ENCODE data around the gene CORO7. TPM values are rescaled to one million over a fixed set of nuclear protein-coding genes. Genes with fewer than 3 reads are reported as not detected.
"Not testable (repeated sequence)": the region's sequence is repeated elsewhere in the genome, so short reads cannot be mapped to it uniquely, and the experiment has no call there.

The CORO7 gene
- total and polyA plus RNA-seq, 10 donors: 29.7 to 177 (median 117) TPM

DNA sequence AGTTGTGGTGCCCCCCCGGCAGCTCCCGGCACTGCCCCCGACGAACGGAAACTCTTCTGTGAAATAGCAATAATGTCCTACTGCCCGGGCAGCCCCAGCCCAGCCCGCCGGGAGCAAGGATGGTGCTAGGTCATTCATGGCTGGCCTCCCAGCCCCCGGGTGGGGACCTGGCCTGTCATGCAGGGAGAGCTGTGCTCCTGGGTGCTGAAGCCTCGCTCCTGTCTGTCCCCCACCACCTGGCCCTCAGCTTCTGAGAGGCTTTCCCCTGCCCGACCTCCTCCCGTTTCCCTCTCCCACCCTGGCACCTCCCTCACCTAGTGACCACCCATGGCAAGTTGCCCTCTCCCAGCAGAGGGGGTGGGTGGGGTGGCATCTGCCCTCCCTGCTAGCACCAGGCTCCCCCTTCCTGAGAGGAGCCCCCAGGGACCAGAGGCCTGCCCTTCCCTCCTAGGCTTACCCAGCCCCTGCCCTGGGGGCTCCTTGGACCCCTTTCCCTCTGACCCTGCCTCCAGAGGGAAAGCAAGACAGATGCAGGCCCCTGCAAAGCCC is 78.8 kb downstream of the CORO7 start:
- Histone ChIP-seq H3K27ac (no peak overlapping the region), H3K27me3 (replicated peaks in 1 of 7) (peaks cover 0 to 10% (median 0%) of the 10 kb centered on the region in 7 donors), H3K4me1 (peaks cover 0 to 17% (median 10%) of the 10 kb centered on the region in 6 donors), H3K9me3 (no peaks in the 10 kb centered on the region), H3K4me3 (no peak overlapping the region), H3K36me3 (peaks cover 0 to 88% (median 34%) of the 10 kb centered on the region in 6 donors)
- TF ChIP-seq POLR2A (IDR thresholded peaks at IDR 0.05) (no peak), POLR2AphosphoS5 (IDR thresholded peaks at IDR 0.05) (no peak)
- TF ChIP-seq, protein P1, sequence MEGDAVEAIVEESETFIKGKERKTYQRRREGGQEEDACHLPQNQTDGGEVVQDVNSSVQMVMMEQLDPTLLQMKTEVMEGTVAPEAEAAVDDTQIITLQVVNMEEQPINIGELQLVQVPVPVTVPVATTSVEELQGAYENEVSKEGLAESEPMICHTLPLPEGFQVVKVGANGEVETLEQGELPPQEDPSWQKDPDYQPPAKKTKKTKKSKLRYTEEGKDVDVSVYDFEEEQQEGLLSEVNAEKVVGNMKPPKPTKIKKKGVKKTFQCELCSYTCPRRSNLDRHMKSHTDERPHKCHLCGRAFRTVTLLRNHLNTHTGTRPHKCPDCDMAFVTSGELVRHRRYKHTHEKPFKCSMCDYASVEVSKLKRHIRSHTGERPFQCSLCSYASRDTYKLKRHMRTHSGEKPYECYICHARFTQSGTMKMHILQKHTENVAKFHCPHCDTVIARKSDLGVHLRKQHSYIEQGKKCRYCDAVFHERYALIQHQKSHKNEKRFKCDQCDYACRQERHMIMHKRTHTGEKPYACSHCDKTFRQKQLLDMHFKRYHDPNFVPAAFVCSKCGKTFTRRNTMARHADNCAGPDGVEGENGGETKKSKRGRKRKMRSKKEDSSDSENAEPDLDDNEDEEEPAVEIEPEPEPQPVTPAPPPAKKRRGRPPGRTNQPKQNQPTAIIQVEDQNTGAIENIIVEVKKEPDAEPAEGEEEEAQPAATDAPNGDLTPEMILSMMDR (IDR thresholded peaks at IDR 0.05 in 8 of 11, conservative IDR thresholded peaks at IDR 0.05 in 3 of 11): no peak
- 67 to 88% (median 85%) methylated on average over 4 to 12 of the region's 12 CpGs for WGBS, 5 donors
- DNase-seq: no peak
- intact Hi-C loops (cut with DNase I; ENCODE audit: low total_unique reads): no loop called here

DNA sequence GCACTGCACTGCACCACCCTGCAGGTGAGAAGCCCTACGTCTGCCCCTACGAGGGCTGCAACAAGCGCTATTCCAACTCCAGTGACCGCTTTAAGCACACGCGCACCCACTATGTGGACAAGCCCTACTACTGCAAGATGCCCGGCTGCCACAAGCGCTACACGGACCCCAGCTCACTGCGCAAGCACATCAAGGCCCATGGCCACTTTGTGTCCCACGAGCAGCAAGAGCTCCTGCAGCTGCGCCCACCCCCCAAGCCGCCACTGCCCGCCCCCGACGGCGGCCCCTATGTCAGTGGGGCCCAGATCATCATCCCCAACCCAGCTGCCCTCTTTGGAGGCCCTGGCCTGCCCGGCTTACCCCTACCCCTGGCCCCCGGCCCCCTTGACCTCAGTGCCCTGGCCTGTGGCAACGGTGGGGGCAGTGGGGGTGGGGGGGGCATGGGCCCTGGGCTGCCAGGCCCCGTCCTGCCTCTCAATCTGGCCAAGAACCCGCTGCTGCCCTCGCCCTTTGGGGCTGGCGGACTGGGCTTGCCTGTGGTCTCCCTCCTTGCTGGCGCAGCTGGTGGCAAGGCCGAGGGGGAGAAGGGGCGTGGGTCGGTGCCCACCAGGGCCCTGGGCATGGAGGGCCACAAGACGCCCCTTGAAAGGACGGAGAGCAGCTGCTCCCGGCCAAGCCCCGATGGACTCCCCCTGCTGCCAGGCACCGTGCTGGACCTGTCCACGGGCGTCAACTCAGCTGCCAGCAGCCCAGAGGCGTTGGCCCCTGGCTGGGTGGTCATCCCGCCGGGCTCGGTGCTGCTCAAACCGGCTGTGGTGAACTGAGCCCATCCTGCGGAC is 79.5 kb downstream of the CORO7 start:
- Histone ChIP-seq H3K4me3 (no peak overlapping the region), H3K36me3 (peaks cover 0 to 87% (median 34%) of the 10 kb centered on the region in 6 donors), H3K27ac (no peak overlapping the region), H3K4me1 (peaks cover 0 to 17% (median 10%) of the 10 kb centered on the region in 6 donors), H3K9me3 (no peaks in the 10 kb centered on the region), H3K27me3 (replicated peaks in 1 of 7) (peaks cover 0 to 12% (median 0%) of the 10 kb centered on the region in 7 donors)
- DNase-seq: no peak
- TF ChIP-seq POLR2A (IDR thresholded peaks at IDR 0.05) (no peak), POLR2AphosphoS5 (IDR thresholded peaks at IDR 0.05) (peak in 1 of 3 donors; percentile 36)
- TF ChIP-seq, protein P1 (IDR thresholded peaks at IDR 0.05 in 8 of 11, conservative IDR thresholded peaks at IDR 0.05 in 3 of 11): no peak
- WGBS, 5 donors: 90 to 95% (median 92%) methylated on average over 5 to 41 of the region's 41 CpGs
- intact Hi-C loops (cut with DNase I; ENCODE audit: low total_unique reads): no loop called here

DNA sequence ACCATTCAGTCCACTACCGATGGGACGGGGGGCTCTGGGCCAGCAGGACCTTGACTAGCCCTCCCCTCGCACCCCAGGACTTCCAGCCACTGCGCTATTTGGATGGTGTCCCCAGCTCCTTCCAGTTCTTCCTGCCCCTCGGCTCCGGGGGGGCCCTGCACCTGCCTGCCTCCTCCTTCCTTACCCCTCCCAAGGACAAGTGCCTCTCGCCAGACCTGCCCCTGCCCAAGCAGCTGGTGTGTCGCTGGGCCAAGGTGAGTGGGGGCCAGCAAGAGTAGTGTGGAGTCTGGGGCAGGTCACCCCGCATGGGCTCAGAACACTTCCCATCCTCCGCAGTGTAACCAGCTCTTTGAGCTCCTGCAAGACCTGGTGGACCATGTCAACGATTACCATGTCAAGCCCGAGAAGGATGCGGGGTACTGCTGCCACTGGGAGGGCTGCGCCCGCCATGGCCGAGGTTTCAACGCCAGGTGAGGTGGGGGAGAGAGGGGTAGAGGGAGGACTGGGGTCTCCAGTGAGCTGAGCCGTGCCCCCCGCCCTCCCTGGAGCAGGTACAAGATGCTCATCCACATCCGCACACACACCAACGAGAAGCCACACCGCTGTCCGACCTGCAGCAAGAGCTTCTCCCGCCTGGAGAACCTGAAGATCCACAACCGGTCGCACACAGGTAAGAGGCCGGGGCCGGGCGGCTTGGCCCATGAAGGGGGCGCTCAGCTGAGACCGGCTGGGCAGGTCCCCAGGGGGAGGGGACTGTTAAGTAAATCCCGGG is 81.5 kb downstream of the CORO7 start:
- Histone ChIP-seq H3K9me3 (no peaks in the 10 kb centered on the region), H3K4me3 (no peak overlapping the region), H3K36me3 (peaks cover 0 to 67% (median 22%) of the 10 kb centered on the region in 6 donors), H3K27ac (no peak overlapping the region), H3K27me3 (replicated peaks in 1 of 7) (peaks cover 0 to 12% (median 0%) of the 10 kb centered on the region in 7 donors), H3K4me1 (peaks cover 0 to 18% (median 12%) of the 10 kb centered on the region in 6 donors)
- 87 to 94% (median 87%) methylated on average over 17 to 32 of the region's 32 CpGs for WGBS, 5 donors
- TF ChIP-seq POLR2AphosphoS5 (IDR thresholded peaks at IDR 0.05) (peak in 1 of 3 donors; percentile 25), POLR2A (IDR thresholded peaks at IDR 0.05) (no peak)
- TF ChIP-seq, protein P1 (IDR thresholded peaks at IDR 0.05 in 8 of 11, conservative IDR thresholded peaks at IDR 0.05 in 3 of 11): no peak
- intact Hi-C loops (cut with DNase I; ENCODE audit: low total_unique reads): loop anchor here (5.0 kb wide), 1 partner anchor 48 kb away; no protein-coding TSS in a partner anchor
- no peak for DNase-seq

DNA sequence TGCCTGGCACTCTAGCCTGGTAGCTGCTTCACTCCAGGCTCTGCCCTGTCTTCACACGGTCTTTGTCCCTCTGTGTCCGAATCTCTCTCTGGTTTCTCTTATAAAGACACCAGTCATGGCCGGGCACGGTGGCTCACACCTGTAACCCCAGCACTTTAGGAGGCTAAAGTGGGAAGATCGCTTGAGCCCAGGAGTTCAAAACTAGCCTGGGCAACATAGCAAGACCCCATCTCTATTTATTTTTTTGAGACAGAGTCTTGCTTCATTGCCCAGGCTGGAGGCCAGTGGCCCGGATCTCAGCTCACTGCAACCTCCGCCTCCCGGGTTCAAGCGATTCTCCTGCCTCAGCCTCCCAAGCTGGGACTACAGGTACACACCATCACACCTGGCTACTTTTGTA is 82.7 kb downstream of the CORO7 start:
- not testable (repeated sequence) for H3K4me3 ChIP-seq, DNase-seq, H3K9me3 ChIP-seq, H3K27ac ChIP-seq
- H3K27me3 ChIP-seq (replicated peaks in 1 of 7): peaks cover 0 to 14% (median 0%) of the 10 kb centered on the region in 7 donors
- H3K36me3 ChIP-seq: peaks cover 0 to 55% (median 13%) of the 10 kb centered on the region in 6 donors
- H3K4me1 ChIP-seq: peaks cover 9 to 20% (median 18%) of the 10 kb centered on the region in 6 donors
- 90 to 93% (median 92%) methylated on average over 9 of the region's 9 CpGs for WGBS, 5 donors
- intact Hi-C loops (cut with DNase I; ENCODE audit: low total_unique reads): loop anchor here (5.0 kb wide), 1 partner anchor 46 kb away; no protein-coding TSS in a partner anchor
